K562 (cell line): ENCODE results near the gene ACTL10. TPM values are rescaled to one million over a fixed set of nuclear protein-coding genes. Genes with fewer than 3 reads are reported as not detected.

Source experiments
- ATAC-seq: fragments of 200-7000 bp; cut with Tn5 transposase; 3 replicates; pipeline ENCODE4 v1.9.1; 2020; ENCODE audit warnings: moderate library complexity
- BruUV-seq: library from RNA; stranded (reverse); fragments of 400-500 nt; replicated peaks from 2 replicates; lab custom pipeline; 2021; lab: Mats Ljungman, UMichigan
- CTCF ChIA-PET: fragments of 300-600 bp; formaldehyde crosslinking; extraction: SDS; loops from one replicate; lab custom pipeline; 2021; ENCODE audit warnings: low intra/inter-chr PET ratio; lab: Yijun Ruan, JAX
- POLR2A ChIA-PET: fragments of 300-600, 350-650 bp; sonication (Branson Sonifier 250); formaldehyde crosslinking; extraction: SDS; loops from one replicate; lab custom pipeline; 2021; ENCODE audit warnings: antibody characterized with exemption, inconsistent platforms; lab: Yijun Ruan, JAX
- DNase-seq, 4 experiments: peaks; one replicate each; pipeline versions ENCODE4 v3.0.0 to v3.0.0-alpha.2; 2011 to 2018; ENCODE audit warnings: low spot score in 3 of 4, mixed read lengths in 3 of 4; ENCODE audit errors: extremely low read depth in 1 of 4
- FAIRE-seq: peaks from 2 replicates; lab custom pipeline; 2011; peaks lifted over from hg19 to GRCh38; lab: Jason Lieb, UNC
- H2AFZ ChIP-seq: 2 replicates; pipeline ENCODE4 v1.6.0; 2011; ENCODE audit warnings: low read depth, low read length, control low read depth, inconsistent platforms
- H3K27ac ChIP-seq: fragments of 200-600 bp; 3 replicates; pipeline ENCODE4 v1.8.0; 2011; ENCODE audit warnings: low read depth, mild to moderate bottlenecking, control low read depth, inconsistent platforms, low read length, moderate library complexity, mixed read lengths; ENCODE audit errors: extremely low read depth
- H3K27me3 ChIP-seq, 2 experiments: fragments of 300-600 bp in 1 of 2; 2 replicates in 1 of 2; 3 replicates in 1 of 2; pipeline versions ENCODE4 v1.6.0 to v1.8.0; 2011; ENCODE audit warnings: inconsistent platforms in 2 of 2, low read length in 2 of 2, mild to moderate bottlenecking in 1 of 2, mixed read lengths in 1 of 2, moderate library complexity in 1 of 2; ENCODE audit not compliant: control insufficient read depth in 2 of 2, insufficient read depth in 2 of 2
- H3K36me3 ChIP-seq: fragments of 300-600 bp; 3 replicates; pipeline ENCODE4 v1.8.0; 2011; ENCODE audit warnings: mild to moderate bottlenecking, low read length, inconsistent platforms; ENCODE audit not compliant: control insufficient read depth, insufficient read depth
- H3K4me1 ChIP-seq, 2 experiments: fragments of 200-600 bp in 1 of 2; replicated peaks in 1 of 2; 2 replicates in 1 of 2; 3 replicates in 1 of 2; pipeline versions ENCODE4 v1.5.1 to v1.8.0; 2011; ENCODE audit warnings: inconsistent platforms in 2 of 2, low read length in 2 of 2, mild to moderate bottlenecking in 1 of 2, mixed read lengths in 1 of 2, moderate library complexity in 1 of 2; ENCODE audit not compliant: control insufficient read depth in 2 of 2, insufficient read depth in 2 of 2
- H3K4me2 ChIP-seq: 2 replicates; pipeline ENCODE4 v1.6.1; 2011; ENCODE audit warnings: low read length, control low read depth, inconsistent platforms, mixed read lengths; ENCODE audit not compliant: insufficient read depth
- H3K4me3 ChIP-seq: fragments of 200-600 bp; sonication (generic), shearing (Covaris generic); 2 replicates; pipeline ENCODE4 v1.5.1; 2016; ENCODE audit warnings: control low read depth, inconsistent platforms
- H3K79me2 ChIP-seq: fragments of 200-600 bp; 3 replicates; pipeline ENCODE4 v1.8.0; 2011; ENCODE audit warnings: low read length, inconsistent platforms; ENCODE audit not compliant: control insufficient read depth, insufficient read depth
- H3K9ac ChIP-seq, 2 experiments: 2 replicates each; pipeline versions ENCODE4 v1.6.0 to v1.6.1; 2011; ENCODE audit warnings: low read depth in 2 of 2, low read length in 2 of 2, control low read depth in 1 of 2, inconsistent platforms in 1 of 2, mild to moderate bottlenecking in 1 of 2, mixed read lengths in 1 of 2; ENCODE audit not compliant: insufficient read depth in 1 of 2
- H3K9me1 ChIP-seq: one replicate; pipeline ENCODE4 v1.6.0; 2011; ENCODE audit warnings: inconsistent platforms, mild to moderate bottlenecking, low read length, moderate library complexity; ENCODE audit not compliant: control insufficient read depth, insufficient read depth
- H3K9me3 ChIP-seq: replicated peaks from 2 replicates; pipeline ENCODE4 v1.5.1; 2011; ENCODE audit warnings: low read depth, low read length, inconsistent platforms; ENCODE audit not compliant: control insufficient read depth, insufficient read depth
- H4K20me1 ChIP-seq: replicated peaks from 2 replicates; pipeline ENCODE4 v1.6.1; 2011; ENCODE audit warnings: low read length, inconsistent platforms, mixed read lengths; ENCODE audit not compliant: control insufficient read depth, insufficient read depth
- MAZ ChIP-seq, 2 experiments: fragments of 450-650 bp in 1 of 2; sonication (generic) in 1 of 2; formaldehyde crosslinking; IDR thresholded peaks in 1 of 2; conservative IDR thresholded peaks in 1 of 2; 2 replicates each; pipeline versions ENCODE4 v1.4.0 to v1.5.0; 2020; ENCODE audit warnings: mild to moderate bottlenecking in 1 of 2, missing genetic modification reagents in 1 of 2
- MCM2 ChIP-seq: fragments of 450-650 bp; IDR thresholded peaks from 2 replicates; pipeline ENCODE4 v1.6.1; 2017; ENCODE audit warnings: low read depth, mild to moderate bottlenecking
- NCOR1 ChIP-seq: fragments of 450-650 bp; IDR thresholded peaks from 2 replicates; pipeline ENCODE4 v1.6.1; 2016; ENCODE audit warnings: mild to moderate bottlenecking, moderate library complexity
- NFE2 ChIP-seq: IDR thresholded peaks from 2 replicates; pipeline ENCODE4 v1.6.1; 2014; ENCODE audit warnings: antibody characterized with exemption, low read depth
- NUFIP1 ChIP-seq: fragments of 450-650 bp; IDR thresholded peaks from 2 replicates; pipeline ENCODE4 v1.6.1; 2018; ENCODE audit not compliant: partially characterized antibody
- POLR2G ChIP-seq: fragments of 200-400 bp; formaldehyde crosslinking; IDR thresholded peaks from 2 replicates; pipeline ENCODE4 v1.6.1; 2017; ENCODE audit warnings: low read depth, mild to moderate bottlenecking, antibody characterized with exemption, low read length, moderate library complexity
- POLR3G ChIP-seq: IDR thresholded peaks from 2 replicates; pipeline ENCODE4 v1.6.1; 2011; ENCODE audit not compliant: insufficient read length, insufficient replicate concordance; ENCODE audit errors: extremely low read depth
- RBFOX2 ChIP-seq: fragments of 200-400 bp; formaldehyde crosslinking; IDR thresholded peaks from 2 replicates; pipeline ENCODE4 v1.6.1; 2017; ENCODE audit warnings: low read depth, mild to moderate bottlenecking, low read length, moderate library complexity
- TFAM ChIP-seq: fragments of 250-450 bp; sonication (Bioruptor Pico); conservative IDR thresholded peaks from 2 replicates; pipeline ENCODE4 v1.5.0; 2021; ENCODE audit warnings: mild to moderate bottlenecking, moderate library complexity
- ZNF239 ChIP-seq: fragments of 250-450 bp; sonication (Bioruptor Pico); IDR thresholded peaks from 2 replicates; pipeline ENCODE4 v1.4.0; 2020; ENCODE audit warnings: mild to moderate bottlenecking
- ZNF282 ChIP-seq: sonication (generic); formaldehyde crosslinking; IDR thresholded peaks from 2 replicates; pipeline ENCODE4 v1.8.1; 2023; ENCODE audit warnings: missing genetic modification reagents
- ZNF76 ChIP-seq: fragments of 250-450 bp; sonication (Bioruptor Pico); IDR thresholded peaks from 2 replicates; pipeline ENCODE4 v1.4.0; 2020; ENCODE audit warnings: mild to moderate bottlenecking, moderate library complexity, borderline replicate concordance
- WGBS: fragments of 100-300 bp; shearing (Covaris generic); methylation state at CpG from one replicate; pipeline ENCODE4 v1.1.6; 2016; ENCODE audit warnings: low coverage, mixed read lengths; ENCODE audit not compliant: insufficient coverage; ENCODE audit errors: missing lambda C conversion rate; 5-methylcytosine and 5-hydroxymethylcytosine counted together
- in situ Hi-C: fragments of 300-500 bp; cut with MboI; formaldehyde crosslinking; loops from 4 replicates; pipeline ENCODE4 v1.15.0; 2018; ENCODE audit warnings: inconsistent platforms, mixed read lengths
- intact Hi-C: fragments of 100-400 bp; cut with micrococcal nuclease; formaldehyde crosslinking; loops from 2 replicates; pipeline ENCODE4 v1.14.2; 2022
- polyA plus RNA-seq, 8 experiments: library from polyadenylated mRNA; depleted of rRNA in 4 of 8; stranded (reverse) in 5 of 8; unstranded in 3 of 8; fragments of >200 nt; fragmentation: Nextera tagmentation in 2 of 8; fragmentation: Illumina TruSeq in 1 of 8; extraction: Ambion mirVana in 2 of 8; extraction: Trizol in 1 of 8; gene quantifications; 2 replicates each; pipeline versions ENCODE4 v1.2.1 to v1.2.3, GENCODE V29; 2011 to 2014; ENCODE audit warnings: inconsistent platforms in 1 of 8, missing spikeins in 1 of 8
- total RNA-seq, 7 experiments: library from RNA; depleted of rRNA in 6 of 7; stranded (reverse); fragments of >200 nt in 6 of 7; fragmentation: Illumina TruSeq in 2 of 7; extraction: Trizol in 2 of 7; gene quantifications; 2 replicates each; pipeline versions ENCODE4 v1.2.1 to v1.2.3, GENCODE V29; 2011 to 2021; ENCODE audit warnings: low replicate concordance in 1 of 7
- TF ChIP-seq, protein P1 (sequence below): sonication (generic); formaldehyde crosslinking; IDR thresholded peaks from 2 replicates; pipeline ENCODE4 v1.8.0; 2022; ENCODE audit warnings: missing genetic modification reagents, mild to moderate bottlenecking, moderate library complexity, borderline replicate concordance
- TF ChIP-seq, protein P2 (sequence below): fragments of 250-450 bp; sonication (Bioruptor Pico); IDR thresholded peaks from 2 replicates; pipeline ENCODE4 v1.5.0; 2022; ENCODE audit warnings: mild to moderate bottlenecking
- TF ChIP-seq, protein P3 (sequence below): sonication (generic); formaldehyde crosslinking; IDR thresholded peaks from 2 replicates; pipeline ENCODE4 v1.8.1; 2023; ENCODE audit warnings: mild to moderate bottlenecking, missing genetic modification reagents, moderate library complexity
- TF ChIP-seq, protein P4 (sequence below): fragments of 250-450 bp; sonication (Bioruptor Pico); IDR thresholded peaks from 2 replicates; pipeline ENCODE4 v1.8.0; 2021; ENCODE audit warnings: borderline replicate concordance, mild to moderate bottlenecking, moderate library complexity; ENCODE audit not compliant: poor library complexity, severe bottlenecking

The ACTL10 gene
- total and polyA plus RNA-seq, 9 of the 15 experiments (the other 6 are each of a cell fraction or from before 2014, with no cell fraction given), result 0.07 to 0.14 TPM; not detected in 7

DNA sequence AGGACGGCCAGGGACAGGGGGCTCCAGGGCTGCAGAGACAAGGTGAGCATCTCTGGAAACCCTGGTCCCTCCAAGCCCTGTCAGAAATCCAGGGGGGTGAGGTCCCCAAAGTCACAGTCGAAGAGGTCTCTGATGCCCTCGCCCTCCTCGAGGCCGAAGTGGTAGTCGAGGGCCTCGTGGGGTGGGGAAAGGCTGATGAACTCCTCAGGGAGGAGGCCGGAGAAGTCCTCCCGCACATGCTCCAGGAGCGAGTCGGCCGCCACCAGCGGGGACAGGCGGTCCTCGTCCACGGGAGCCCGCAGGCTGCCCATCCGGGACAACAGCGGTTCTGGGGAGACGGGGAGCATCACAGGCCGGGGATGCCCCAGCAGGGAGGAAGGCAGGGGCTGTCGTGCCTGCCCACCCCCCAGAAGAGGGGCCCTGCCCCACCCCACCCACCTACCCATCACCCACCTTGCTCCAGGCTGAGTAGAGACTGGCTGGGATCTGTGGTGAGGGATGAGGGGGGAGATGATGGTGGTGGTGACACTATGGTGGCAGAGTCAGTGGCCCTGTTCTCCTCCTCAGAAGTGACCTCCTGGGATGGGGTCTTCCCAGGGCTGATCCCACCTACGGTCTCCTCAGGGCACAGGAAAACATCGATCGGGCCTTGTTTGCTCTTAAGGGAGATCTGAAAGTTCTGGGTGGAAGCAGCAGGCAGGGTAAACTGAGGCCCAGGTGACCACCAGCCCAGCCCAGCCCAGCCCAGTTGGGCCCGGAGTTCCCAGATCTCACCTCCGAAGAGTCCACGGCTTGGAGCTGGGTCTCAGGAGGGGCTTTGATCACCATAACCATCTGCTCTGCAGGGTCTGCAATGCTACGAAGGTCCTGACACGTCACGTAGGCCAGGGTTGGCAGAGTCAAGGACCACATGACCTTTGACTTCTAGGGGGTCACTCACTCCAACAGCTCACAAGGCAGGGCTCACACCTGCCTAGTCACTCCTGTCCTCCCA is 10.2 kb downstream of the ACTL10 start:
- Histone ChIP-seq H3K9ac (no peak overlapping the region), H3K9me3 (no peaks in the 10 kb centered on the region), H3K4me2 (no peak overlapping the region), H3K36me3 (peaks cover 56% of the 10 kb centered on the region), H4K20me1 (peaks cover 17% of the 10 kb centered on the region; the same call in 1 of the 2 replicates), H3K9me1 (peaks cover 3% of the 10 kb centered on the region), H3K4me3 (no peak overlapping the region), H3K79me2 (peaks cover 27% of the 10 kb centered on the region), H3K27me3 (no peaks in the 10 kb centered on the region), H3K4me1 (peaks cover 17 to 56% of the 10 kb centered on the region in 2 experiments), H2AFZ (no peak overlapping the region), H3K27ac (no peak overlapping the region)
- DNase-seq, result peak in 1 of 4 experiments; percentile 6
- WGBS, result 92% methylated on average over 14 of the region's 31 CpGs
- ATAC-seq, result no peak
- in situ Hi-C loops, result no loop called here
- no TSS peak for BruUV-seq
- POLR2A ChIA-PET, result interaction anchor here (0.6 to 2.5 kb wide), 3 partner anchors 8 to 1197 kb away, joined by 4 to 15 read pairs (median 4); no protein-coding TSS in a partner anchor
- intact Hi-C loops, result no loop called here
- CTCF ChIA-PET, result no interaction called here
- no peak for FAIRE-seq
- TF ChIP-seq POLR2G, result peak; percentile 39; the same call in 1 of the 2 replicates
- TF ChIP-seq TFAM (CRISPR knock-in tag), result no peak
- no peak for TF ChIP-seq NFE2
- TF ChIP-seq, protein P1, sequence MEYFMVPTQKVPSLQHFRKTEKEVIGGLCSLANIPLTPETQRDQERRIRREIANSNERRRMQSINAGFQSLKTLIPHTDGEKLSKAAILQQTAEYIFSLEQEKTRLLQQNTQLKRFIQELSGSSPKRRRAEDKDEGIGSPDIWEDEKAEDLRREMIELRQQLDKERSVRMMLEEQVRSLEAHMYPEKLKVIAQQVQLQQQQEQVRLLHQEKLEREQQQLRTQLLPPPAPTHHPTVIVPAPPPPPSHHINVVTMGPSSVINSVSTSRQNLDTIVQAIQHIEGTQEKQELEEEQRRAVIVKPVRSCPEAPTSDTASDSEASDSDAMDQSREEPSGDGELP (CRISPR knock-in tag), result no peak
- TF ChIP-seq POLR3G, result no peak
- TF ChIP-seq NUFIP1, result no peak
- TF ChIP-seq, protein P2, sequence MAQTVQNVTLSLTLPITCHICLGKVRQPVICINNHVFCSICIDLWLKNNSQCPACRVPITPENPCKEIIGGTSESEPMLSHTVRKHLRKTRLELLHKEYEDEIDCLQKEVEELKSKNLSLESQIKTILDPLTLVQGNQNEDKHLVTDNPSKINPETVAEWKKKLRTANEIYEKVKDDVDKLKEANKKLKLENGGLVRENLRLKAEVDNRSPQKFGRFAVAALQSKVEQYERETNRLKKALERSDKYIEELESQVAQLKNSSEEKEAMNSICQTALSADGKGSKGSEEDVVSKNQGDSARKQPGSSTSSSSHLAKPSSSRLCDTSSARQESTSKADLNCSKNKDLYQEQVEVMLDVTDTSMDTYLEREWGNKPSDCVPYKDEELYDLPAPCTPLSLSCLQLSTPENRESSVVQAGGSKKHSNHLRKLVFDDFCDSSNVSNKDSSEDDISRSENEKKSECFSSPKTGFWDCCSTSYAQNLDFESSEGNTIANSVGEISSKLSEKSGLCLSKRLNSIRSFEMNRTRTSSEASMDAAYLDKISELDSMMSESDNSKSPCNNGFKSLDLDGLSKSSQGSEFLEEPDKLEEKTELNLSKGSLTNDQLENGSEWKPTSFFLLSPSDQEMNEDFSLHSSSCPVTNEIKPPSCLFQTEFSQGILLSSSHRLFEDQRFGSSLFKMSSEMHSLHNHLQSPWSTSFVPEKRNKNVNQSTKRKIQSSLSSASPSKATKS (CRISPR knock-in tag), result no peak
- peak; percentile 39 for TF ChIP-seq RBFOX2
- TF ChIP-seq, protein P3, sequence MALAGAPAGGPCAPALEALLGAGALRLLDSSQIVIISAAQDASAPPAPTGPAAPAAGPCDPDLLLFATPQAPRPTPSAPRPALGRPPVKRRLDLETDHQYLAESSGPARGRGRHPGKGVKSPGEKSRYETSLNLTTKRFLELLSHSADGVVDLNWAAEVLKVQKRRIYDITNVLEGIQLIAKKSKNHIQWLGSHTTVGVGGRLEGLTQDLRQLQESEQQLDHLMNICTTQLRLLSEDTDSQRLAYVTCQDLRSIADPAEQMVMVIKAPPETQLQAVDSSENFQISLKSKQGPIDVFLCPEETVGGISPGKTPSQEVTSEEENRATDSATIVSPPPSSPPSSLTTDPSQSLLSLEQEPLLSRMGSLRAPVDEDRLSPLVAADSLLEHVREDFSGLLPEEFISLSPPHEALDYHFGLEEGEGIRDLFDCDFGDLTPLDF, result no peak
- TF ChIP-seq ZNF76 (CRISPR knock-in tag), result no peak
- TF ChIP-seq, protein P4, sequence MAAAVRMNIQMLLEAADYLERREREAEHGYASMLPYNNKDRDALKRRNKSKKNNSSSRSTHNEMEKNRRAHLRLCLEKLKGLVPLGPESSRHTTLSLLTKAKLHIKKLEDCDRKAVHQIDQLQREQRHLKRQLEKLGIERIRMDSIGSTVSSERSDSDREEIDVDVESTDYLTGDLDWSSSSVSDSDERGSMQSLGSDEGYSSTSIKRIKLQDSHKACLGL (CRISPR knock-in tag), result no peak
- no peak for TF ChIP-seq NCOR1
- TF ChIP-seq ZNF282 (CRISPR knock-in tag), result no peak
- TF ChIP-seq MAZ (CRISPR knock-in tag; conservative IDR thresholded peaks at IDR 0.05 in 1 of 2, IDR thresholded peaks at IDR 0.05 in 1 of 2), result no peak
- TF ChIP-seq ZNF239 (CRISPR knock-in tag), result no peak
- no peak for TF ChIP-seq MCM2
